ENCODE data around the gene FN3KRP. TPM values are rescaled to one million over a fixed set of nuclear protein-coding genes. Genes with fewer than 3 reads are reported as not detected.
A peak's percentile ranks its signal among the peaks of the same experiment; 100 is the strongest.

FN3KRP gene
- total and polyA plus RNA-seq, 2 of the 13 experiments (the other 11 are each of a cell fraction or from before 2014, with no cell fraction given), result 22.4 to 28.2 TPM

GRCh38 chr17:82767041-82767754, 50.7 kb downstream of the FN3KRP start (continued):
- TF ChIP-seq ATF7 (IDR thresholded peaks at IDR 0.05) (no peak), ATF7 (CRISPR knock-in tag; IDR thresholded peaks at IDR 0.05) (0 out of 2 replicates have a peak, but pooled peaks have one; percentile 41), MYPOP (CRISPR knock-in tag; IDR thresholded peaks at IDR 0.05) (no peak), SMAD3 (CRISPR knock-in tag; IDR thresholded peaks at IDR 0.05) (no peak), ZSCAN9 (CRISPR knock-in tag; IDR thresholded peaks at IDR 0.05; ENCODE audit: borderline replicate concordance) (0 out of 2 replicates have a peak, but pooled peaks have one; percentile 29), CENPT (CRISPR knock-in tag; IDR thresholded peaks at IDR 0.05; ENCODE audit: low read depth) (no peak), NFKBIZ (CRISPR knock-in tag; IDR thresholded peaks at IDR 0.05) (no peak), TEAD3 (CRISPR knock-in tag; optimal IDR thresholded peaks at IDR 0.05; ENCODE audit: borderline replicate concordance) (peak; percentile 63), ZNF557 (CRISPR knock-in tag; IDR thresholded peaks at IDR 0.05) (0 out of 2 replicates have a peak, but pooled peaks have one; percentile 33), YY1 (IDR thresholded peaks at IDR 0.05; ENCODE audit: insufficient read depth, insufficient replicate concordance, low read depth, low read length) (no peak), ZNF333 (CRISPR knock-in tag; IDR thresholded peaks at IDR 0.05; ENCODE audit: borderline replicate concordance) (no peak), ATAD3A (CRISPR knock-in tag; IDR thresholded peaks at IDR 0.05) (no peak), ZNF512B (CRISPR knock-in tag; IDR thresholded peaks at IDR 0.05; ENCODE audit: borderline replicate concordance) (no peak), KDM2A (CRISPR knock-in tag; IDR thresholded peaks at IDR 0.05; ENCODE audit: borderline replicate concordance, low read depth) (0 out of 2 replicates have a peak, but pooled peaks have one; percentile 18), MTF1 (CRISPR knock-in tag; IDR thresholded peaks at IDR 0.05) (no peak), SALL1 (CRISPR knock-in tag; IDR thresholded peaks at IDR 0.05) (0 out of 2 replicates have a peak, but pooled peaks have one; percentile 25), SMC3 (IDR thresholded peaks at IDR 0.05; ENCODE audit: low read length) (peak; percentile 93), ZNF280D (CRISPR knock-in tag; IDR thresholded peaks at IDR 0.05) (no peak), JUND (CRISPR knock-in tag; IDR thresholded peaks at IDR 0.05) (no peak), SPEN (CRISPR knock-in tag; IDR thresholded peaks at IDR 0.05; ENCODE audit: low read depth) (no peak), DZIP1 (CRISPR knock-in tag; IDR thresholded peaks at IDR 0.05) (no peak; the same call in 1 of the 2 replicates)
